GM21381 (cell line): Measurements from ENCODE around the gene PCNA.

ENCODE experiments used
- ATAC-seq: cut with Tn5 transposase; IDR thresholded peaks from one replicate; pipeline ENCODE4 v1.9.1; 2021; ENCODE audit warnings: mild to moderate bottlenecking, moderate library complexity; ENCODE audit not compliant: unreplicated experiment

Gene PCNA

GRCh38 chr20:5143851-5144250 lies 24.1 kb upstream of the PCNA start:
- ATAC-seq = no peak

GRCh38 chr20:5141615-5142014 lies 21.9 kb upstream of the PCNA start:
- ATAC-seq = no peak

- no peak for ATAC-seq
Observed at GRCh38 chr20:5140195-5140594, 20.4 kb upstream of the PCNA start.

GRCh38 chr20:5136096-5136495 lies 16.3 kb upstream of the PCNA start:
- ATAC-seq = no peak

- ATAC-seq = no peak
Observed at GRCh38 chr20:5135363-5136012, 15.7 kb upstream of the PCNA start.

- ATAC-seq = no peak
Observed at GRCh38 chr20:5133998-5134397, 14.2 kb upstream of the PCNA start.

GRCh38 chr20:5131502-5131901 lies 11.7 kb upstream of the PCNA start:
- no peak for ATAC-seq

GRCh38 chr20:5128886-5129285 lies 9.1 kb upstream of the PCNA start:
- ATAC-seq = no peak

- no peak for ATAC-seq
Observed at GRCh38 chr20:5127859-5128424, 8.2 kb upstream of the PCNA start.

- peak; percentile 25 for ATAC-seq
Observed at GRCh38 chr20:5127204-5127858, 7.6 kb upstream of the PCNA start.

- peak; percentile 87 for ATAC-seq
Observed at GRCh38 chr20:5126512-5127203, 6.9 kb upstream of the PCNA start, which contains the start of gene CDS2. Gene CDS2, plus strand, starts transcription at chr20:5127008. Its CDS starts 85 bp downstream, at chr20:5127093.

GRCh38 chr20:5122873-5123260 lies 3.1 kb upstream of the PCNA start:
- no peak for ATAC-seq

- ATAC-seq = no peak
Observed at GRCh38 chr20:5120185-5120476, 373 bp upstream of the PCNA start.

- ATAC-seq = no peak
Observed at GRCh38 chr20:5119143-5119434, 669 bp downstream of the PCNA start.

GRCh38 chr20:5118220-5119142 lies 1.3 kb downstream of the PCNA start:
- no peak for ATAC-seq

GRCh38 chr20:5116875-5117274 lies 2.9 kb downstream of the PCNA start:
- no peak for ATAC-seq

- ATAC-seq = no peak
Observed at GRCh38 chr20:5114403-5114802, 5.4 kb downstream of the PCNA start.

- no peak for ATAC-seq
Observed at GRCh38 chr20:5113615-5113986, 6.2 kb downstream of the PCNA start.

- no peak for ATAC-seq
Observed at GRCh38 chr20:5109276-5109675, 10.5 kb downstream of the PCNA start.

GRCh38 chr20:5104479-5104878 lies 15.3 kb downstream of the PCNA start:
- ATAC-seq = no peak

GRCh38 chr20:5100684-5101347 lies 18.9 kb downstream of the PCNA start:
- peak; percentile 70 for ATAC-seq
